Hematopoietic multipotent progenitor cell (in vitro differentiated cells): ENCODE data around the gene LRFN2. TPM values are rescaled to one million over a fixed set of nuclear protein-coding genes. Genes with fewer than 3 reads are reported as not detected.

Source experiments
- DNase-seq, 3 donors: peaks; one replicate each; pipeline ENCODE4 v3.0.0-alpha.2; 2011 to 2015; ENCODE audit warnings: low read depth in 2 of 3, low spot score in 2 of 3
- total RNA-seq: library from RNA; depleted of rRNA; stranded (reverse); fragments of >200 nt; gene quantifications from one replicate; pipeline ENCODE4 v1.2.3, GENCODE V29; 2012

Gene LRFN2
- total RNA-seq, 1 donor: 0.27 TPM

- no peak for DNase-seq
Measured at GRCh38 chr6:40480678-40481077, 106.5 kb downstream of the LRFN2 start.

DNA sequence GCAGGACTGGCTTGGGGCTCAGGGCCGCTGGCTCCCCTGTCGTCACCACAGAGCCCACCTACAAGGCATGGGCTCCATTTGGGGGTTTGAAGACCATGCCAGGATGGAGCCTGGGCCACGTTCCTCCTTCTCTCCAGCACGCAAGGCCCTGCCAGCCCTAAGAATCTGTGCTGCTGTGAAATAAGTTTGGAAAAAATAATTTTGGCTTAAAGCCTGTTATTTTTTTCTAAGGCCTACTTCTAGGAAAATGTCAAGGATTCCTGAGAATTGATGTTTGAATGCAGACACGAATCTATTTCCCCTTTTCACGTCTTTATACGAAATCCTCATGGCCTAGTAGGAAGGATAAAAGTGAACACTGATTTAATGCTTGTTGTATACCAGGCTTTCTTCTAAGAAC lies 107.5 kb downstream of the LRFN2 start:
- DNase-seq: no peak

DNA sequence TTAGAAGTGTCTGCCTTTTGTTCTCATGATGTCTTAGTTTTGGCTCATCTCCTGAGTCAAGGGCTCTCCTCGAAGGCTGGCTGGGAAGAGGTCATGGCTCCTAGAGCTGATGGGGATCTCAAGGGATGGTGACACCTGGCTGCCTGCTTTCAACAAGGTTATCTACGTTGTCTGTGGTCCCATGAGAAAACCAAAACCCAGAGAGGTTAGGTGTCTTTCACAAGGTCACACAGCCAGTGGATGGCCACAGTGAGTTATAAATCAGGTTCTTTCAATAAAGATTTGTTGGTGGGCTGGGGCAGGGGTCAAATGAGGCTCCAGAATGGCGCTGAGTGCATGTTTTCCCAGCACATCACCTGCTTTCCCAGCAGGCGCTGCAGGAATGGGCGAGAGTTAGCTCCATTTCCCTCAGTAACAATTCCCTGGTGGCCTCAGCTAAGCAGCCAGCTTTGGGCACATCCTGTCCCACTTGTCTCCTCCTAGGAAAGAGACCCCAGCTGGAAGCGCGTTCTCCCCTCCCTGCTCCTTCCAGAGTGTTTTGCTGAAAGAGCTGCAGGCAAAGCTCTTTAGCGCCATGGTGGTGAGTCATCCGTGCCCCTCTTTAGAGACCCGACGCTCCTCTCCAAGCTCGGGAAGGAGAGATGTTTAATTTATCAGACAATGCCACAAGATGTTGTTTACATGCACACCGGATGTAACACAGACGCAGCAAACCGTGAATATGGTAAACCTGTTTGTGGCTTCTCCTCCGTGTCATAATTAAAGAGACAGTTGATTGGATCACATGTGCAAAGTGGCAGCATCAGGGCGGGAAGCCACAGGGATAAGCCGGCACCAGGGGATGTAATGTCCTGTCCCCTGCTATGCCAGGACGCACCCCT lies 109.7 kb downstream of the LRFN2 start:
- DNase-seq: peak in 2 of 3 donors; percentile 14 to 16

- DNase-seq: no peak
Measured at GRCh38 chr6:40476673-40477072, 110.5 kb downstream of the LRFN2 start.

GRCh38 chr6:40474937-40475336 lies 112.2 kb downstream of the LRFN2 start:
- DNase-seq: peak in 2 of 3 donors; percentile 18 to 50

GRCh38 chr6:40473026-40473425 lies 114.1 kb downstream of the LRFN2 start:
- DNase-seq: no peak

DNA sequence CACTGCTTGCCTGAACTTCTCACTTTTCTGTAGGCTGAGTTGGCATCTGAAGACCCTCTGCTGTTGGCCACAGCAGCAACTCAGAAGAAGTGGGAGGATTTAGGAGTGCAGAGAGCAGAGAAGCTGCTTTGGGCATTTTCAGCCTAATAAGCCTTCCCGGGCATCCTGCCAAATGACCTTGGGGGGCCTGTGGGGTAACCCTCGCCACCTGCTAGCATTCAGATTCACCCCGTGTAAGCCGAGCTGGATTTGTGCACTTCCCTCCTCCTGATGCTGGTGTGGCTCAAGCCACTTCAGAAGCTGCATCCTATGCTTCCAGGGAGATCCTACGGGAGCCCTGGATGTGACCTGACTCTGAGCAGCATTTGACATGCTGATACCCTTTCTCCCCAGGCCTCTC lies 114.8 kb downstream of the LRFN2 start:
- DNase-seq: no peak

DNA sequence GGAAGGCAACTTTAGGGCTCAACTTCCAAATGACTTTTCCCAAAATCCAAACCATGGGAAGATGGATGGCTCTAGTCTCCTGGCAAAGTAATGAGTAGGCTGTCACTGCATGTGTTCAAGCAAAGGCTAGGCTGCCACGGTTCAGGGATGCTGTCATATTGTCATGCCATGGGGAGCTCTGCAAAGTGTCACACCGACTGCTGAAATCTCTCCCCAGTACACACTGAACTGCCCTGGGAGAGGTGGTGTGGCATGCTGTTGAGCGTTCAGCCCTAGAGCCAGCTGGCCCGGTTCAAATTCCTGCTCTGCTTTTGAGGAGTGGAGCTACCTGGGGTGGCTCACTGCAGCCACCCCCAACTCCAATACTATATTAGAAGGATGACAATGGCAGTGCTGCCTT lies 115.9 kb downstream of the LRFN2 start:
- no peak for DNase-seq

DNA sequence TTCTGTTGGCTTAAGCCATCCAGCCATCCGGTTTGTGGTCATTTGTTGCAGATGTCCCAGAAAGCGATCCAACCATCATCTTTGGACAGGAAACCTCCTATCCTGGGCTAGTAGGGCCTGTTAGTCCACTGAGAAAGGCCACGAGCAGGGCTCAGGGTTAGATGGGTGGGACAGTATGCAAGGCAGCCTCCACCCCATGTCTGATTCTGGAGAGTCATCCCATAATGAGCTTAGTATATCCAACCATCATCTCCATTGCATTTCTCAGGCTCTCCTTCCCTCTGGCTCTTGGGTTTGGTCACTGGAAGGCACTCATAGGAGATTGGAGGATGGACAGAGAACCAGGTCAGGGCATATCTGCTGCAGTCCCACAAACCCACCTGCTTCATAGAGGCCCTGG lies 117.8 kb downstream of the LRFN2 start:
- no peak for DNase-seq

DNA sequence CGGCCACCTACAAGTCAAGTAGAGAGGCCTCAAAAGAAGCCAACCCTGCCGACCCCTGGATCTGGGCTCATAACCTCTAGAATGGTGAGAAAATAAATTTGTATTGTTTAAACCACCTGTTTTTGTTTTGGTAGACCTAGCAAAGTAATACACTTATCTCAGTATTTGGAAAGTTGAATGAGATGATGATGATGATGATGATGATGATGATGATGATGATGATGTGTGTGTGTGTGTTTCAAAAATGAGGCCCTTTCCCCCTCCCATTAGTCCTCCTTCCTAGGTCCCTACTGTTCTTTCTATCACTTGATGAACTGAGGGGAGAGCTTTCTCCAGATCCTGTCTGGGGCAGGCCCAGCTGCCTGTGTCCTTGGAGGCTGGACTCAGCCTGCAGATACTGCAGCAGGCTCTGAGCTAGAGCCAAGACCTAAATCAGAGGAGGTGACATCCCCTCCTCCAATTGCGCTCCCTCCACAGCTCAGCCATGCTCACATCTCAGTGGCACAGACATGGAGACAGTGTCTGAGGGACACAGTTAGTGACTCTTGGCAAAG lies 120.1 kb downstream of the LRFN2 start:
- DNase-seq: no peak

GRCh38 chr6:40461643-40462042 lies 125.5 kb downstream of the LRFN2 start:
- no peak for DNase-seq

GRCh38 chr6:40460380-40460779 lies 126.8 kb downstream of the LRFN2 start:
- no peak for DNase-seq

DNA sequence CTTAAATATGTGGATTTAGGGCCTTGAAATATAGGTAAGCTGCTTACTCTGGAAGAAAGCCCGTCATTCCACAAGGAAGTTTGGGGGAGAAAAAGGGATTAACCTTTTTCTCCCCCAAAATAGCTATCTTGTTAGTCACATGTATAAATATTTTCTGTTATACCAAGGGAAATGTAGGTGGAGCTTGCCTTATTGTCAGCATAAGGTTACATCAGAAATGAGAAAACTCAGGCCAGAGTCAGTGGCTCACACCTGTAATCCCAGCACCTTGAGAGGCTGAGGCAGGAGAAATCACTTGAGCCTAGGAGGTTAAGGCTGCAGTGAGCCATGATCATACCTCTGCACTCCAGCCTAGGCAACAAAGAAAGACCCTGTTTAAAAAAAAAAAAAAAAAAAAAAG lies 129.9 kb downstream of the LRFN2 start:
- DNase-seq: no peak

DNA sequence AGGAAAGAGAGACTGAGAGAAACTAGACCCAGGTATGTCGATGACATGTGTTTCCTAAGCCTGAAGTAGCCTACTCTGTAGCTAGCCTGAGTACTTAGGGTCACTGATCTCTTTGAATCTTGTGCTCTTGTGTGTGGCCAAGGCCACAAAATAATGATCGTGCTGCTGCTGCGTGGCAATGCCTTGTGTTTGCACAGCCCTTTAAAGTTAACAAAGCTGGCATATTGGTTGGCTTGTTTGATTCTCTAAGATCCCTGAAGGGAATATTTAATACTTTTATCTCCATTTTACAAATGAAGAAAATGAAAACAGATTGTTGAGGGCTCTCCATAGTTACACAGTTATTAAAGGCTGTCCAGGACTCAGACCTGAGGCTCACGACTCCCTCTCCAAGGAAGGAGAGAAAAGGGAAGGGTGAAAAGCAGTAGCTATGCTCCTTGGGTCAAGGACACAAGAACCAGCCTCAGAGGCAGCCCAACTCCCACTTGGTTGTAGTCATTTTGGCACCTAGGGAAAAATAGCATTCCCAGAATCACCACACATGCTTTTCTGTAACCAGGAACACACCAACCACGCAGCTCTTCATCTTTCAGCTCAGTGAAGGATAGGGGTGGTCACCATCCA lies 130.7 kb downstream of the LRFN2 start:
- DNase-seq: no peak

DNA sequence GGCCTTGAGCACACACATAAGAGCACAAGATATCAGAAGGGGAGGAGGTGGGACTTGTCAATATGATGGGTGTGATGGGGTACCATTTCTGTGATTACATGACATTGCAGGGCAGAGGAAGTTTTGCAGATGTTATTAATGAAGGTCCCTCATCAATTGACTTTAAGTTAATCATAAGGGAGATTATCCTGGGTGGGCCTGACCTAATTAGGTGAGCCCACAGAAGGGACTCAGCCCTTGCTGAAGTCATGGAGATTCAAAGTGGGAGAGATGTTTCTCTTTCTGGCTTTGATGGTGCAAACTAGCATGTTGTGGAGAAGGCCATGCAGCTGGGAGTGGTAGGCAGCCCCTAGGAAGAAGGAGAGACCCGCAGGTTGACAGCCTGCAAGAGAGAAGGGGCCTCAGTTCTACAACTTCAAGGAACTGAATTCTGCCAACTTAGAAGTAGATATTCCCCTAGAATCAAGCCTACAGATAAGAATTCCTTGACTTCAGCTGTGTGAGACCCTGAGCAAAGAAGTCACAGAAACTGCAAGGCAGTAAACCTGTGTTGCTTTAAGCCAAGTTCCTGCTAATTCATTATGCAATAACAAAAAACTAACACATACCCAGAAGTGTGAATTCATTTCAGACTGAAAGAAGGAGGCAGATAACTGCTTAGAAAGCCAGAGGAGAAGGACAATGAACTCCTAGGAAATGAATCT lies 131.3 kb downstream of the LRFN2 start:
- DNase-seq: no peak

DNA sequence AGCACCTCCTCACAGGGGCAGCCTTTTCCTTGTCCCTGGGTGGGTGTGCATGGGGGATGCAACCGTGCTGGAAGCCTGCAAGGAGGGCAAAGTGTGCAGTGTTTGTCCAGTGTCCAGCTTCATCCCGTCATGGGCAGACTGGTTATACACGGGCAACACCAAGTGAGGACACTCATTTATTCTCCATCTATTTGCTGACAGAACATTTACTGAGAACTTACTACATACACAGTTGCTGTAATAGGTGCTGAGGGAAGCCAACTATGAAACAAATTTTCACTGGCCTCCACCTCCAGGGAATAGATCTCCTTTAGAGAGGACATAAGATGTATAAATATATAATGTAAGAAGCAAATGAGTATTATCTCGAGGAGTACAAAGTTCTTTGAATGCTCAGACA lies 136.7 kb downstream of the LRFN2 start:
- DNase-seq: no peak

- peak in 1 of 3 donors; percentile 34 for DNase-seq
Measured at GRCh38 chr6:40444811-40445210, 142.4 kb downstream of the LRFN2 start.

- no peak for DNase-seq
Measured at GRCh38 chr6:40444312-40444711, 142.9 kb downstream of the LRFN2 start.

DNA sequence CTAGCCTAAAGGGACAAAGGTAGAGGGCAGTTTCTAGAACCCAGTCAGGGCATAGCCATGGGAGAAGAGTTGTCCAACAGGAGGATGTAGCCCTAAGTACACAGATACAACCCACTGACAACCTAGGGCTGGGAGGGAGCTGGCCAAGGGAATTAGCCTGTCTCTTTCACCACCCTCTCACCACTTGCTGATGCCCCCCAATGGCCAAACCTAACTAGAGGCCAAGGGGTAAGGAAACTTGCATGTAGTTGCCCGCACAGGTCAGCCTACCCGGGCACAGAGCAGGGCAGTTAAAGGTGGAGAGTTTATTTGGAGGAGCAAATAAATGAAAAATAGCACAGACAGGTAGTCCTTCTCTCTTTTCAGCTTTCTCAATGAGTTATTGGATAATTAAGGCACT lies 143.3 kb downstream of the LRFN2 start:
- no peak for DNase-seq

DNA sequence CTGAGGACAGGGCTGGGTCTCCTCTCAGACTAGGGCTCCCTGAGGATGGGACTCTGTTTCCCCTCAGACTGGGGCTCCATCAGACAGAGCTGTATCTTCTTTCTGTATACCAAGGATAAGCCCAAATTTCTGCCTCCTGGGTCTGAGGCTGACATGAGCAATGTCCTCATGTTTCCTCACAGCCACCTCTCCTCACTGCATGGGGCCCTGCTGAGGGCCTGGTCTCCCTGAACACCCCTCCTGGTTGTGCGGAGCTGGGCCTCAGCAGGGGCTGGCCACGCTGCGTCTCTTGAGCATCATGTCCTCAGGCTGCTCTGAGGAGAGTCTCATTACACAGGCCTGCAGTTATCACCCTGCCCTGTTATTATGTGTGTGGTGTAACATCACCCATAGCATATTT lies 144.6 kb downstream of the LRFN2 start:
- DNase-seq: no peak

GRCh38 chr6:40441150-40441549 lies 146.0 kb downstream of the LRFN2 start:
- DNase-seq: no peak
